HCT116 (cell line): ENCODE measurements around the gene HOXD1.

ENCODE experiments used
- EZH2 ChIP-seq: fragments of 200-600 bp; sonication (generic); IDR thresholded peaks from 2 replicates; pipeline ENCODE4 v1.6.1; 2017; ENCODE audit warnings: antibody characterized with exemption, mixed run types
- YY1 ChIP-seq: IDR thresholded peaks from 2 replicates; pipeline ENCODE4 v1.6.1; 2011; ENCODE audit warnings: low read length, low read depth, moderate library complexity, mild to moderate bottlenecking; ENCODE audit not compliant: insufficient replicate concordance; ENCODE audit errors: extremely low read depth

GRCh38 chr2:176177580-176178037, 10.9 kb upstream of the HOXD1 start:
- TF ChIP-seq EZH2 (no peak), YY1 (no peak)
